COR-L47 (cell line): ENCODE measurements around the gene ARAF.

Experiments used
- DNase-seq: peaks from one replicate; lab custom pipeline; 2025; lab: John Stamatoyannopoulos, UW

Gene ARAF

GRCh38 chrX:47564438-47565085, 3.6 kb downstream of the ARAF start:
- DNase-seq: no peak

- no peak for DNase-seq
Observed at GRCh38 chrX:47566841-47567240, 5.8 kb downstream of the ARAF start.

GRCh38 chrX:47568656-47569295, 7.8 kb downstream of the ARAF start:
- no peak for DNase-seq

GRCh38 chrX:47570794-47571193, 9.8 kb downstream of the ARAF start:
- no peak for DNase-seq

GRCh38 chrX:47571215-47571614, 10.2 kb downstream of the ARAF start:
- DNase-seq: no peak

- DNase-seq: no peak
Observed at GRCh38 chrX:47571896-47572295, 10.9 kb downstream of the ARAF start.

GRCh38 chrX:47572773-47573340, 11.9 kb downstream of the ARAF start:
- no peak for DNase-seq

- no peak for DNase-seq
Observed at GRCh38 chrX:47573341-47574075, 12.5 kb downstream of the ARAF start.

- no peak for DNase-seq
Observed at GRCh38 chrX:47574076-47574546, 13.1 kb downstream of the ARAF start.

GRCh38 chrX:47574547-47575301, 13.7 kb downstream of the ARAF start:
- no peak for DNase-seq

- no peak for DNase-seq
Observed at GRCh38 chrX:47576021-47576898, 15.3 kb downstream of the ARAF start.

GRCh38 chrX:47577424-47577823, 16.4 kb downstream of the ARAF start:
- no peak for DNase-seq

- DNase-seq: no peak
Observed at GRCh38 chrX:47577901-47578300, 16.9 kb downstream of the ARAF start.

GRCh38 chrX:47578692-47579091, 17.7 kb downstream of the ARAF start:
- DNase-seq: no peak

GRCh38 chrX:47579537-47579936, 18.5 kb downstream of the ARAF start:
- DNase-seq: no peak

GRCh38 chrX:47581731-47582647, 21.0 kb downstream of the ARAF start, which contains the start of gene TIMP1:
Gene TIMP1, plus strand, starts transcription at chrX:47582436. Its CDS starts 980 bp downstream, at chrX:47583416.
- no peak for DNase-seq

GRCh38 chrX:47583240-47583861, 22.3 kb downstream of the ARAF start:
- no peak for DNase-seq

- no peak for DNase-seq
Observed at GRCh38 chrX:47584714-47585113, 23.7 kb downstream of the ARAF start.

GRCh38 chrX:47585273-47585672, 24.3 kb downstream of the ARAF start:
- DNase-seq: no peak
